PFSK-1 (cell line): Measurements from ENCODE around the gene ZCCHC17.

Experiments used
- POLR2AphosphoS5 ChIP-seq: IDR thresholded peaks from 2 replicates; pipeline ENCODE4 v1.6.1; 2012; ENCODE audit warnings: low read depth, mild to moderate bottlenecking, control low read depth, low read length, moderate library complexity
- SIN3A ChIP-seq: IDR thresholded peaks from 2 replicates; pipeline ENCODE4 v1.6.1; 2012; ENCODE audit warnings: mild to moderate bottlenecking, low read length, moderate library complexity, borderline replicate concordance; ENCODE audit not compliant: insufficient read depth
- TAF1 ChIP-seq: IDR thresholded peaks from 2 replicates; pipeline ENCODE4 v1.6.1; 2012; ENCODE audit warnings: low read length, control low read depth, borderline replicate concordance; ENCODE audit not compliant: insufficient read depth
- TF ChIP-seq, protein P1 (sequence below), 2 experiments: IDR thresholded peaks; 2 replicates each; pipeline versions ENCODE4 v1.6.1 to v1.8.0; 2011 to 2012; ENCODE audit warnings: low read depth in 2 of 2, low read length in 2 of 2, control low read depth in 1 of 2, inconsistent platforms in 1 of 2, mild to moderate bottlenecking in 1 of 2, moderate library complexity in 1 of 2; ENCODE audit not compliant: insufficient read depth in 1 of 2

DNA sequence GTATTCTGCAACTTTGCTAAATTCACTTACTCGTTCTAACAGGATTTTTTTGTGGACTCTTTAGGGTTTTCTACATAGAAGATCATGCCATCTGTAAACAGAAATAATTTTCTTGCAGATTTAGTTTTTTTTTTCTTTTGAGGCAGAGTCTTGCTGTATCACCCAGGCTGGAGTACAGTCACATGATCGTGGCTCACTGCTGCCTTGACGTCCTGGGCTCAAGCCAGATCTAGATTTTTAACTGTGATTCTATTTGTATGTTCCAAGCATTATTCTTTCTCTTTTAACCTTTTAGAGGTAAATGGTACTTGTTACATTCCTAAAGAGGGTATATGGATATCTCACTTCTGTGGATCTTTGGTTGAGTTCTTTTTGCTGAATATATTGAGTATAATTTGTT is 57.5 kb downstream of the ZCCHC17 start:
- TF ChIP-seq POLR2AphosphoS5 = no peak
- no peak for TF ChIP-seq SIN3A
- TF ChIP-seq, protein P1, sequence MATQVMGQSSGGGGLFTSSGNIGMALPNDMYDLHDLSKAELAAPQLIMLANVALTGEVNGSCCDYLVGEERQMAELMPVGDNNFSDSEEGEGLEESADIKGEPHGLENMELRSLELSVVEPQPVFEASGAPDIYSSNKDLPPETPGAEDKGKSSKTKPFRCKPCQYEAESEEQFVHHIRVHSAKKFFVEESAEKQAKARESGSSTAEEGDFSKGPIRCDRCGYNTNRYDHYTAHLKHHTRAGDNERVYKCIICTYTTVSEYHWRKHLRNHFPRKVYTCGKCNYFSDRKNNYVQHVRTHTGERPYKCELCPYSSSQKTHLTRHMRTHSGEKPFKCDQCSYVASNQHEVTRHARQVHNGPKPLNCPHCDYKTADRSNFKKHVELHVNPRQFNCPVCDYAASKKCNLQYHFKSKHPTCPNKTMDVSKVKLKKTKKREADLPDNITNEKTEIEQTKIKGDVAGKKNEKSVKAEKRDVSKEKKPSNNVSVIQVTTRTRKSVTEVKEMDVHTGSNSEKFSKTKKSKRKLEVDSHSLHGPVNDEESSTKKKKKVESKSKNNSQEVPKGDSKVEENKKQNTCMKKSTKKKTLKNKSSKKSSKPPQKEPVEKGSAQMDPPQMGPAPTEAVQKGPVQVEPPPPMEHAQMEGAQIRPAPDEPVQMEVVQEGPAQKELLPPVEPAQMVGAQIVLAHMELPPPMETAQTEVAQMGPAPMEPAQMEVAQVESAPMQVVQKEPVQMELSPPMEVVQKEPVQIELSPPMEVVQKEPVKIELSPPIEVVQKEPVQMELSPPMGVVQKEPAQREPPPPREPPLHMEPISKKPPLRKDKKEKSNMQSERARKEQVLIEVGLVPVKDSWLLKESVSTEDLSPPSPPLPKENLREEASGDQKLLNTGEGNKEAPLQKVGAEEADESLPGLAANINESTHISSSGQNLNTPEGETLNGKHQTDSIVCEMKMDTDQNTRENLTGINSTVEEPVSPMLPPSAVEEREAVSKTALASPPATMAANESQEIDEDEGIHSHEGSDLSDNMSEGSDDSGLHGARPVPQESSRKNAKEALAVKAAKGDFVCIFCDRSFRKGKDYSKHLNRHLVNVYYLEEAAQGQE (IDR thresholded peaks at IDR 0.05; ENCODE audit: insufficient read depth in 1 of 2, low read depth in 2 of 2, low read length in 2 of 2) = no peak
- no peak for TF ChIP-seq TAF1
